AG04449 (cell line): Measurements from ENCODE around the gene PDCD4.

Experiments used
- CTCF ChIA-PET: fragments of 350-600 bp; formaldehyde crosslinking; extraction: SDS; loops from one replicate; lab custom pipeline; 2021; ENCODE audit warnings: antibody characterized with exemption; lab: Yijun Ruan, JAX
- POLR2A ChIA-PET: fragments of 400-600, 350-600 bp; formaldehyde crosslinking; extraction: SDS; loops from one replicate; lab custom pipeline; 2020; ENCODE audit warnings: antibody characterized with exemption, inconsistent platforms; lab: Yijun Ruan, JAX
- DNase-seq: peaks from one replicate; pipeline ENCODE4 v3.0.0-alpha.2; 2010; ENCODE audit warnings: low read depth, low spot score
- H3K4me3 ChIP-seq: 2 replicates; pipeline ENCODE4 v1.5.1; 2011; ENCODE audit warnings: low read depth, mild to moderate bottlenecking, control low read depth, low read length
- CTCF ChIP-seq: IDR thresholded peaks from one replicate; pipeline ENCODE4 v1.5.1; 2011; ENCODE audit warnings: mild to moderate bottlenecking, moderate library complexity, low read length, control low read depth, inconsistent platforms; ENCODE audit not compliant: insufficient read depth; ENCODE audit errors: missing control alignments

The PDCD4 gene

DNA sequence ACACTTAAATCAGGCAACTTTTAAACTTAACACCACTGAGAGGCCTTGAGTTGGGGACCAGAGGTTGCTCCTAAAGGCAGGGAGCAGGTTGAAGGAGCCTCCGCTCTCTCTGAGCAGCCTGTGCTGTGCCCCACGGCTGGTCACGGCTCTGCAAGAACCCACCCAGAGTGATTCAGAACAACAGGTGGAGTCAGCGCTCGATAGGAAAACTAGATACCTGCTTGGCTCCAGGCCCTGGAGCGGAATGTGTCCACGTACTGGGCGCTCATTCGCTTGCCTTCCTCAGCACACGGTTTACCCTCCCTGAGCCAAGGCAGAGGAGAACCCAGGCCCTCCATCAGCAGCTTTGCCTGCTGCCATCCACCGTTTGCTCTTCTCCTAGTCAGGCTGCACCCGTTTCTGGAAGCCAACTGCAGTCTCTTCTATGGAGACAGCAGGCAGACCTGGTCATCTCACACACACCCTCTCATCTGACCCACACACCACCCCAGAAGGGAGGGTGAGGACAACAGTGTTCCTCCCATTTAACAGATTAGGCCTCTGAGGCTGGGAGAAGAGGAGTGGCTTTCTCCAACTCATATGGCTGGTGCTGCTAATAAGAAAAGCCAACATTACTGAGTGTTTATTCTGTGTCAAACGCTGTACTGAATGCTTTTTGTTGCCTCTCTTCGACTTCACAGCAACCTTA, 37.6 kb upstream of the PDCD4 start:
- TF ChIP-seq CTCF: no peak
- no peak overlapping the region for H3K4me3 ChIP-seq
- CTCF ChIA-PET: no interaction called here
- DNase-seq: no peak
- POLR2A ChIA-PET: no interaction called here

DNA sequence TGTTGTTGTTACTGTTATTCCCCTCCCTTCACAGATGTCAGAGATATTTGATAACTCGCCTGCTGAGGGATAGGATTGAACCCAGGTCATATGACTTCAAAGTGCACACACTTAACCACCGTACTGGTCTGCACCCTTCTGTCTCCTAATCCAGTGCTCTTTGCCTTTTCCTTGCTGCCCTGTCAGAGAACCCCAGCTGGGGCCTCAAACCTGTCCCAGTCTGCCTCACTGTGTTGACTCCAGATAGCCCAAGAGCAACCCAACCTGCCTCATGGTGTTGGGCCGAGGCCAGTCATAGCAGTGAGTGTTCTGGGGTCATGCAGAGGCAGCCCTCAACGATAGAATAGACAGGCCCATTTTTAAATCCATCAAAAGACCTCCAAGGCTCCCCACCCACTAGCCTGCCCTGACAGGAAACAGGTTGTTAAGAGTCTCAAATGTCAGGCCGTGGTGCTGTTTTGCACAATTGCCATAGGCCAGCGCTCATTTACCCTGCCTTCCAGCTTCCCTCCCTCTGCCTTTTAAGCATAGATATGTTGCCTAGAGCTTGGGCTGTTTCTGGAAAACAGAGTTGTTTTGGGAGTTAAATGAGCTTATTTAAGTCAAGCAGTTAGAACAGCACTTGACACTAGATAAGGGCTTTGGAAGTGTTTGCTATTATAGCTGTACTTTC, 37.0 kb upstream of the PDCD4 start:
- ChIA-PET CTCF (no interaction called here), POLR2A (no interaction called here)
- TF ChIP-seq CTCF: no peak
- H3K4me3 ChIP-seq: no peak overlapping the region
- DNase-seq: no peak

GRCh38 chr10:110835841-110836240, 35.9 kb upstream of the PDCD4 start:
- no peak overlapping the region for H3K4me3 ChIP-seq
- no peak for TF ChIP-seq CTCF
- POLR2A ChIA-PET: no interaction called here
- DNase-seq: no peak
- CTCF ChIA-PET: no interaction called here

- DNase-seq: no peak
- TF ChIP-seq CTCF: no peak
- ChIA-PET POLR2A (interaction anchor here (1.0 kb wide), 1 partner anchor 35 kb away, joined by 3 read pairs; no protein-coding TSS in a partner anchor), CTCF (interaction anchor here (1.5 kb wide), 1 partner anchor 16 kb away, joined by 3 read pairs; no protein-coding TSS in a partner anchor)
- no peak overlapping the region for H3K4me3 ChIP-seq
Measured at GRCh38 chr10:110836706-110837105, 35.0 kb upstream of the PDCD4 start.

DNA sequence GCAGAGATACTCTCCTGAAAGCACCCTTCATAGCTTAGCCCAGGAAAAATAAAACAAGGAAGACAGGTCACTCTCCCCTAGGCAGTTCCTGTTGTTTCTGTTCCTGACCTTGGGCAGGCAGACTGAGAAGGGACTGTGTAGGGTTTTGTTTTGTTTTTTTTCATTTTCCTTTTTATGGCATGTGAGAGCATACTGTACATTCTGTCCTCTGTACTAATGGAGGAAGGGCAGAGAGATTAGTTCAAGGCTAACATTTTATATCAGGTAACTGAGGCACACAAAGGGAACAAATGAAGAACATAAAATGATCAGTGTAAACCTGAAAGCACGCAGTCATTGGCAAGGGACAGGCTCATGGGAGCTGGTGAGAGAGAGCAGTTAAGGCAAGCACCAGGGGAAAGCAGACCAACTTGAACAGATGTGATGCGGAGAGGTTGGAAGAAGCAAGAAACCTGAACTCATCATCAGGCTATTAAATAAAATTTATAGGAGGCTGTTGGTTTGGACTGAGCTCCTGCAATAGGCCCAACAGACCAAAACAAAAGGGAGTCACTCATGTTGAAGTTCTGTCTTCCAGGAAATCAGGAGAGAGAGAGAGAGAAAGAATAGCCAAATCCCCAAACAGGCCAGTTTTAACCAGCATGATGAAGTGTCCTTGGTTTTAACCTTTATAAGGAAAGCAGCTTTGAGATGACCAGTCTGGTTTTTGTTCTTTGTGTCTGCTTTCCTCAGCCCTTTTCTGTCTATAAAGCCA, 34.1 kb upstream of the PDCD4 start:
- no peak for DNase-seq
- TF ChIP-seq CTCF: no peak
- ChIA-PET POLR2A (interaction anchor here (1.0 kb wide), 1 partner anchor 34 kb away, joined by 3 read pairs; no protein-coding TSS in a partner anchor), CTCF (interaction anchor here (1.5 kb wide), 2 partner anchors 14 to 16 kb away, joined by 3 read pairs; no protein-coding TSS in a partner anchor)
- H3K4me3 ChIP-seq: no peak overlapping the region
